HG02938 (cell line): ENCODE measurements around the gene BMPR1B.

Experiments
- ATAC-seq: cut with Tn5 transposase; IDR thresholded peaks from one replicate; pipeline ENCODE4 v1.9.1; 2021; ENCODE audit warnings: mild to moderate bottlenecking, moderate library complexity; ENCODE audit not compliant: unreplicated experiment

BMPR1B gene

DNA sequence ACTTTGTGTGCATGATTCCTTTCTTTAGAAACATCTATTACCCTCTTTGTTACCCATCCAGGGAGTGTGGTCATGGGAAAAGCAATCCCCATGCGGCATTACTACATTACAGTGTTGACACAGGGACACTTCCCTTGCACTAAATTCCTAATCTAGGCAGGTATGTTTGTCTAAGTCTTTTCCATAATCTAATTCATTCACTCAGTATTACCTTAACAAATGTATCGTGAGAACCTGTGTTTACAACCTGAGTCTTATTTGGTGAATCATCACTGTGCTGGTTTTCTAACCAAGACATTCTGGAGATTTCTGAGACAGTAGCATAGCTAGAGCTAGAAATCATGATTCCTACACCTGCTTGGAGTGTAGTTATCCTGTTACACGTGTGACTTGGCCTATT lies 326.8 kb downstream of the BMPR1B start:
- no peak for ATAC-seq

DNA sequence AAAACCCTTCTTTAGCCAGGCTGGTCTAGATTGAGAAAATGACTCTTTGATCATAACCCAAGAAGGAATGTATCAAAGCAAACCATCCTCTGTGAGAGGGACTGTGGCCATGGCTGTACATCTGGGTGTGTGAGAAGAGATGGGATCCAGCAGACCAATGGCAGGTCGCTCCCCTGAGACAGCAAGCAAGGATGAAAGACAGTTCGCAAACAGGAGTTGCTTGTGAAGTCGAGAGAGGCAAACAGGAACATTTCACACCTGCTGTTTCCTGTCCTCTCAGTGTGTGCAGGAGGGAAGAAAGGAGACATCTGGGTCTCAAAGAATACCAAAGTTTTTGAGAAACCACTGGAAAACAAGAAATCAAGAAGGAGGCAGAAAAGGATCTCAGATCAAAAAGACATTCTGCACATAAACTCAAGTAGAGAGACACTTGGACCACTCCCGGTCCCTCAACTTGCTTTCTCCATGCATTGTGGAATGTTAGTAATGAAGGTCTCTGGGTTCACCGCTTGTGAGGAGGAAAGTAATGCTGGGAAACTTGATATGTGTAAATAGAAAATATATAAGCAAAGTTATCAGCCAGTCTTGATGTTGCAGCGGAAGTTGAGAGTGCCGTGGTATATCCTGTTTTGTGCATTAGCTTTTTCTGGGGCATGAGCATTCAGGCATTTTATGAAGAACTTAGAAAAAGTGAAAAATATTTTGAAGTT lies 327.5 kb downstream of the BMPR1B start:
- ATAC-seq, result no peak

DNA sequence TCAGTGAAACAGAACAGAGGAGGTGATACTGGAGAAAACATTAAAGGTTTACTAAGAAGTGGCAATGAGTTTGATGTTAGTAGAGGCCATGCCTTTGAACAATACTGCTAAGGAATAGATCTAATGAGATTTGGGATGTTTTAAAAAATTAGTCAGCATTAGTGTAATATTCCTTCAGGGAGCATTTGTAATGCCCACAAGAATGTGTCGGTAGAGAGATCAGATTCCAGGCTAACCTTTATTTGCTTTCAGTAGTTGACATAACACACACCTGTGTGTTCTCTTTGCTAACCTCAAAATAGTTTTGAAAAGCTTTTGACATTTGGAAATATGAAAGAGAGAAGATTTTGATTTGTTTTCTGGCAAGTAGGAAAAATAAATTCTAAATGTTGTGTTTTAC lies 328.8 kb downstream of the BMPR1B start:
- ATAC-seq, result no peak

DNA sequence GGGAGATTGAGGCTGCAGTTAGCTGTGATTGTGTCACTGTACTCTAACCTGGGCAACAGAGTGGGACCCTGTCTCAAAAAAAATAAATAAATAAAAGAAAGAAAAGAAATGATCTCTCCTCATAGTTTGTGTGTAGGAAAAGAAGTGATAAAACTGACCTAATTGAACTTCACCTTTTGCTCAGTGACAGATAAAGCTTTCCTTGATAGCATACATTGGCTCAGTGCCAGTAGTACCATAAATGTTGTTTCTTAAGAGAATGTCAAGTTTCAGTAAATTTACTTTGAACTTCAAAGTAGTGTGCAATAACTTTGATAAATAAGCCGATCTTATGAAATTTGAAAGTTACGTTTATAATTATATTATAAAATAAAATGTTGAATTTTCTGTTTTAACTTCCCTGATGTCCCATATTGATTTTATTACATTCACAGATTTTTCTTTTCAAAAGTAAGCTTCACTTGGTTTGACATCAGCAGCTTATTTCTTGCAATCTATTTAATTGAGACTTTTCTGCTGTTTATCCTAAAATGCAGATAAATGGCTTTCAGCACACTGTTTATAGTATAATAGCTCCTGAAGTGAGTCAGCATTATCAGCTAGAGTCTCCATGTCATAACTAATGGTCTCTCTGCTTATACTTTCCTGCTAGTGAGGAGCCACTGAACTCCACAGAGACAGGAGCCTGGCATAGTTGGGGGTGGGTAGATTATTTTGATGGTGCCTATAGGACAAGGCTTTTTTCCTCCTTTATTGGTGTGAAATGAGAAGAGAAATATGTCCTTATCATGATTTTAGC lies 330.1 kb downstream of the BMPR1B start:
- no peak for ATAC-seq

DNA sequence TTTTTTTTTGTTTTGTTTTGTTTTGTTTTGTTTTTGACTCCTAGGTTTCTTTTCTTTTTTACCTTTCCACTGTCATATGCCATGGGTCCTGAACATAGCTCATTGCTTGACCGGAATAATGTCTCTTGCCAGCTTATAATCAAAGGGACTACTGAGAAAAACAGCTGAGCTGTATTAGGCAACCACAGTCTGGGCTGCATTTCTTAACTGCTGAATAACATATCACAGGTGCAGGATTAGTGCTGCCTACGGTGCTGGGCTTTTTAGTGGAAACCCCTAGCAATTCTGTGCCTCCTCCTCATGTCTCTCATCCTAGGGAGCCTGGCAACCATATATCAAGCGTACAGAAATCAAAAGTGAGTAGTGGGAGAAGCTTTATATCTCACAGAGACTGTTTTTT lies 333.5 kb downstream of the BMPR1B start:
- no peak for ATAC-seq

DNA sequence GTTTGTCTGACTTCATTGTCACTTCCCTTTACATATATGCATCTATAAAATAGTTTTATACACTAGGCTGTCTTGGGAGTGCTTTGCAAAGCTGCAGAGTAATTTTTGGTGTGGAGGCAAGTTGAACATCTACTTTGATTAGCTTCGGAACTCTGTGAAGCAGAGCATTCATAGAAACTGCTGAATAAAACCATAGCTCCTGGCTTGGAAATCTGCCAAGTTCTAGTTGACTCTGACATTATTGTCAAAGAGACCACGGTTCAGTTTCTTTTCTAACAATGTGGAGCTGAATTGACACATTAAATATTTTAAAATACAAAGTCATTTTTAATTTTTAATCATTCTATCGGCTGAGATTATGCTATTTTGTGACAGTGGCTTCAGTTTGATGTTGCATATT lies 335.0 kb downstream of the BMPR1B start:
- no peak for ATAC-seq

DNA sequence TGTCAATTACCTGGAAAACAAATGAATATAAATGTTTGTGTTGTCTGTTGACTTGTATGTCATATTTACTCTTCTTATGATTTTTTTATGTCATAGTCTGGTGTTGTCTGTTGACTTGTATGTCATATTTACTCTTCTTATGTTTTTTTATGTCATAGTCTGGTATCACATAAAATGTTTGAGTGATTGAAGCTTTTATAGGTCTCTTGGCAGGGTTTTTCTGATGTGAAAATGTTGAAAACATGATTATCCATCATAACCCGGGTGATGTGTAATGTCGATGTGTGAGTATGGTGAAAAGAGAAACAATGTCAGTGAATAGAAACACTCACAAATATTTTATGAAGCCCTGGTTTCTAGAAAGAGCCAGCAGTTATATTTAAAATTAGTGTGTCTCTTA lies 335.7 kb downstream of the BMPR1B start:
- no peak for ATAC-seq

DNA sequence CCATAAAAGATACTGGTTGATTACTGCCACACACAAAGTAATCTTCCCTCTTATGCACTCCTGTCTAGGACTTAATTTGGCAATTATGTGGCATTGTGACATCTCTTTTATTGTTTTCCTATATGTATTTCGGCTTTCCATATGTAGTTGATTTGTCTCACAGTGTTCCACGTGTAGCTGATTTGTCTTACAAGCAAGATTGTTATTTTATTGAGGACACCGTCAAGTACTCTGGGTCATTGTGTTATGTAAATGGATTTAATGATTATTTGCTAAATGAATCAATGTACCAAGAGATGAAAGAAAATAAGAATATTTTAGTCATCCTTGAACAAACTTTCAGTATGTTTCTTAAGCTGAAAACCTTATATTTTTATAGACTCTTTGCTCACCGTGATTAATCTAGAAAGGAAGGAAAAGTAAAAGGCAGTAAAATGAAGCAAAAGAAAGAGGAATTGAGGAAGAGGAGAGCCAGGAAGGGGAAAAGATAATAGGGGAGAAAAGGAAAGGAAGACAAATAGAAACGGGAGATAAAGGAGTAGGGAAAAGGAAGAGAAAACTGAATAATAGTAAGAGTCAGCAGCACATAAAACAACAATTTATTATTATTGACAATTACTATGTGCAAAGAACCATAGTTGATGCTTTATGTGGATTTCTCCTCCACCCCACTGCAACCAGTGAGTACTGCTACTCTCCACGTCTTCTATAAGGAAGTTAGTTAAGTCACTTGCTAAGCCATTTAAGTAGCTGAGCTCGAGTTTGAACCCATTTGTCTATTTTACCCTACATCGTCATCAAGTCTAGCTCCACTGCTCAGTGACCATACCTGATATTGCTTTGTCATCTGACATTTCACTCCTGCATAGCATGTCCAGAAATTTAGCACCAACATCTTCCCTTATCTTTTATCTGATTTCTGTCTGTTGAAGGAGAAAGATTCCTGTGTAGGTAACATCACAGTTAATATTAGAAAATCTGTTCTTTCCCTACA lies 336.5 kb downstream of the BMPR1B start:
- no peak for ATAC-seq

DNA sequence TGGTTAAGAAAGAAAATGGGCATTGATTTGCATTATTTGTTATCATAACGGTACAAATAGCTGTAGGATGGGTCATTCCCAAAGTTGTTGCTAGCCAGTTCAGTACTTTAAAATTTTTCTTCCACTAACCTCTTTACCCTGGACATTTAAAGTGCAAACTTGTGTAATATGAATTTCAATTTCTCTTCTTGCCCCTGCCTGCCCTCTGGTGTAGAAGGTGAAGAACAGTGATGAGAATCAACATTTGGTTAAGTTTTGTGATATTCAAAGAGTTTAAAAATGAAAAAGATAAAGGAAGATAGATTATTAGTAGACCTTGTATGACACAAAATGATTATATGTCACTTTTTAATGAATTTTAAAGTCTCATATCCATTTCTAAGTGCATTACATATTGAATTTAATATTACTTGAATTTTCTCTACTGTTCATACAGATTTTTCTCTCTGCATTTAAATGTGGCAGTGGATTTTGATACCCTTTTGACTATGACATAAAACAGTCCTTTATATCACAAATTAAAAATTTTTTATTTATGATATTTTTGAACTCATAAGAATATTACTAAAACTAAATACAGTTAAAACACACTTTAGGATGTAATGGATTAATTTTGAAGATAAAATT lies 337.7 kb downstream of the BMPR1B start:
- no peak for ATAC-seq

DNA sequence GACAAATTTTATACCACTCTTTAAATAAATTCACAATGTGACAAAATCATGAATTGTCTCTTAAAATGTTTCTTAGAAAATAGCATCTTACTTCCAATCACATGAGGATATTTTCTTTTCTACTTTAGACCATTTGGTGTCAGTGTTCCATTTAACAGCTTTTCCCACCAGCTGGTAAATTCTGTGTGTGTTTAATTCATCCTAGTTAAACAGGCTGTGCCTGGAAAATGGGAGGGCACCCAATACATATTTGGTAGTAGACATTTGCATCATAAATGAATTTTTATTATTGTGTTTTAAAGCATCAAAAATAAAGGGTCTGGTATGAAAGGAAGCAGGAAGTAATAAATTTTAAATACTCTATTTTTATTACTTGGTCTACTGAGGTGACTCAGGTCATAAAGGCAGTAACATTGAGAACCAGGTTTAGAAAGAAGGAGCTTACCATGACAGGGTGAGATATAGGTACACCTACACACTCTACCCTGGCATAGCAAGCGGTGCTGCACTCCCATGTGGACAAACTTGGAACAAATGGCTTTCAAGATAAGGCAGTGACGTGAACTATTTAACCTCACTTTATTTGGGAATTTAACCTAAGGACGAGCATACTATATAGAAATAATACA lies 344.5 kb downstream of the BMPR1B start:
- ATAC-seq, result no peak

DNA sequence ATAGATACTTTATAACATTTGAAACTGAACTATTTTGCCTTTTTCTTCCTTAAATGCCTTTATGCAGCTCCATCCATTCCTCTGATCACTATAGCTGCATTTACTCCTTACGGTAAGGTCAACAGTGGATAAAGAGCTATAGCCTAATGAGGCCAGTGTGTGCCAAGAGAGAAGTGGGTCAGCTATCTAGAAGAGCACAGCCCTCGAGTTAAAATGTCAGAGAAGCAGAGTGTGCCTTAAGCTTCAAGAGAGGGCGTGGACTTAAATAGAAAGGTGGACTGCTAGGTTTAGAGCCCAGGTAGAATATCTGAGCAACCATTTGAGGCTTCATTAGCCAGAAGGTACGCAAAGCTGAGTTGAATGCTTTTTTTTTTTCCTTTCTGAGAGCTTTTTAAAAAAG lies 347.4 kb downstream of the BMPR1B start:
- no peak for ATAC-seq

DNA sequence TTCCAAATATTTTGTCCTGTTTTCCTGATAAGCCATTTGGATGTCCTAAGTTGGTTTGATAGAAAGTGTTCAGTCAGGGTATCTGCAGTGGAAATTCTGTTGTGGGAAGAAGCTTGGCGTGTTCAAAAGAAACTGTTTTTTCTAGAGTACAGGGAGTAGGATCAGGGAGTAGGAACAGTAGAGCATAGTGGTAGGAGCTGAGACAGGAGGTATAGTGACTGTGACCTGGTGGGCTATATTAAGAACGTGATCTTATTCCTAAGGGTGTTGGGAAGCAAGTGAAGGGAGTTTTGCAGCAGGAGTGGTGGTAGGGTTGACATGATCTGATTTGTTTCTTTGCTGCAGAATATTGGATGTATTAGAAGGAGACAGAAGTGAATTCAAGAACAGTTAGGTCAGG lies 348.2 kb downstream of the BMPR1B start:
- no peak for ATAC-seq

DNA sequence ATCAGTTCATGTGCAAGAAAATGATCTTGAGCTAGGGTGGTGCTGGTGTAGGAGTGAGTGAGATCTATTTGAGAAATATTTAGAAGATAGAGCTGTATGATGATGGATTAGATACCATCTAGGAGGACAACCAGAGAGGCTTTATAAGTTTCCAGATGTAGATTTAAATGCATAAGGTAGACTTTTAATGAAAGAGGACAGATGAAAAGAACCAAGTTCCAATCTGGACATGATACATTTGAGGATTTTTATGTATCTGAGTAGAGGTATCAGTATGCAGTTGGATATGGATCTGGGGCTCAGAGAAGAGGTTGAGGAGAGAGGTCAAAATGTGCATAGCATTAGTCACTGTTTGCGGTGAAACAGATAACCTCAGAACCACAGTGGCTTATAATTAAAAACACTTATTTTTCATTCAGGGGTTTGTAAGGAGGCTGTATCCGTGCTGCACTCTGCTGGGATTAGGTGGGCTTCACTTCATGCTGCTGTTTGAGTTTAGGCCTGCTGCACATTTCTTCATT lies 348.7 kb downstream of the BMPR1B start:
- ATAC-seq, result no peak

DNA sequence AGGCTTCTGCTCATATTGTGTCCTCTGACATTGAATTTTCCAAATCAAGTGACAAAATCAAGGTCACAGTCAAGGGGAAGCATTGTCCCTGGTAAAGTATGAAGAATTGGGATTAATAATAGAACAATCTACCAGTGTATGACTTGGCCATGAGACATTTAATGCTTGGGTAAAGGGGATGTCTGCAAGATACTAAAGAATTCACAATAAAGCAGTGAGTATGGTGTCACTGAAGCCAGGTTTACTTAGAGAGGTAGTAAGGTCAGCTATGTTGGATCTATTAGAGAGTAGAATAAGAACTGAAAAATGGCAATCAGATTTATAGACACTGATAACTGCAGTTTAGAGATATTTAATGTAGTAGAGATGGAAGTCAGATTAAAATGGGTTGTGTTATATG lies 349.2 kb downstream of the BMPR1B start:
- no peak for ATAC-seq

DNA sequence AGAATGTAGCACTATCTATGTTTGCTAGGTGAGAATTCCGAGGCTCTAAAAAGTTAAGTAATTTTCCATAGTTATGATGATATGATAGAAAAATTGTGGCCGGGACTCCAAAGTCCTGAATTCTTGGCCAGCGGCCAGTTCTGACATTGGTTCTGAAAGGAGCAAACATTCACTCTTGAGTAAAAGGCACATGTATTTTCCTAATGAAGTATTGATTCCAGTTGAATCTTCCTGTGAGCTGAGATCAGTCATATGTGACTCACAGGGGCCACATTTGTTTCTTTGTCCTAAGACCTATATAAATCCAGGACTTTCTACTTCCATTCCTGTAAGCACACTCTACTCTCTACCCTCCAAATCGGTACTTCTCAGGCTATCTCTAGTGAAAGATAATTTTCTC lies 349.9 kb downstream of the BMPR1B start:
- no peak for ATAC-seq

DNA sequence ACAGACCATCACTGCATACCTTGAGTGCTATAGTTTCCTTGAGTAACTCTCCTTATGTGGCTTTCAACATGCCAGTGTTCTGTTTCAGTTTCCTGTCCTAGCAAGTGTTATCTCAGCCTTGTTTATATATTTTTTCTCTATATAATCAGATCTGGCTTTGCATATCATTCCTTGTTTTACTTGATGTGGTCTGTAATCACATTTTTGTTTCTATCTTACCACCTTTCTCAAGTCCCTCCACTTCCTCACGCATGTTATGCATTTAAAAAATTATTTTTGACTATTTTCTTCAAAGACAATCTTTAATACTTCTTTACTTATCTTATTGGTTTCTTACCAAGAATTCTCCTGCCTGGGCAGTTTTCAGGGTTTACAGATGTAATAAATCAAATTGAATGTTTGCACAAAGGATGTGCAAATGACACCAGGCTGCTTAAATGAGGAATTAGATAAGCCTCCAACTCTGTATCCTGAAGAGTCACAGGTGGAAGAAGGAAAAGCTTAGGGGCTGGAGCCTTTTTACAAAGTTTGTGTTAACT lies 351.2 kb downstream of the BMPR1B start:
- ATAC-seq, result no peak

DNA sequence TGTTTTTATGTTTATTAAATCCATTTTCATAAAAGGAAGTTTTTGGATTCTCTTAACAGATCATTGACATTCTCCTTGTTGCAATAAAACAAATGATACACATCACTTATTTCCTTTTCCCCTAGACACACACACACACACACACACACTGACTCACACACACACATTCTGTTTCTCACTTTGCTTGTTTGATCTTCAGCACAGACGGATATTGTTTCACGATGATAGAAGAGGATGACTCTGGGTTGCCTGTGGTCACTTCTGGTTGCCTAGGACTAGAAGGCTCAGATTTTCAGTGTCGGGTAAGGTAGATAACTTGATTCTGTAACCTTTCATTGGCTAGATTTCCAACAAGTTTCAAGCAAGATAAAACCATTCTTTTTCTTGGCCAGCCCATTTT lies 356.8 kb downstream of the BMPR1B start:
- ATAC-seq, result no peak

DNA sequence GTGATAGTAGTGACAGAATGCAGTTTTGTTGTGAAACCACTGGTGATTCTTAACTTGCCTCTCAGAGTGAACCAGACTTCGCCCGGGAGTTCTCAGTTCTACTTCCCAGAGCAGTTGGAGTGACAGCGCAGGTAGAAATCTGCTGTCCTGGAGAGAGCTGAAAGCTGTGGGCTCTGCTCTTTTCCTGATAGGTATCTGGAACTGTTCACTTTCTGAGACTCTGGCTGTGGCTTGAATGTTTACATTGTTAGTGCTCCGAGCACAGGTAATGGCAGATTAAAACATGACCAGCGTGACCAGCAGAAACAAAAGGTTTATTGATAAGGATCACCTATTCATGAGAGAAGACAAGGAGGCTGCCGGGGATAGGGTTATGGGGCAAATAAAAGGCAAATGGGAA lies 360.7 kb downstream of the BMPR1B start:
- no peak for ATAC-seq

DNA sequence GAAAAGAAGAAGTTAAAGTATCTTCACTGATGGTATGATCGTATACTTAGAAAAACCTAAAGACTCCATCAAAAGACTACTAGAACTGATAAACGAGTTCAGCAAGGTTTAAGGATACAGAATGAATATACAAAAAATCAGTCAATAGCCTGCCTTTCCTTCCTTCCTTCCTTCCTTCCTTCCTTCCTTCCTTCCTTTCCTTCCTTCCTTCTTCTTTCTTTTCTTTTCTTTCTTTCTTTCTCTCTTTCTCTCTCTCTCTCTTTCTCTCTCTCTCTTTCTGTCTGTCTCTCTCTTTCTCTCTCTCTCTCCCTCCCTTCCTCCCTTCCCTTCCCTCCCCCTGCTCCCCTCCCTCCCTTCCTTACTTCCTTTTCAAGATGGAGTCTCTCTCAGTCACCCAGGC lies 362.7 kb downstream of the BMPR1B start:
- ATAC-seq, result no peak

DNA sequence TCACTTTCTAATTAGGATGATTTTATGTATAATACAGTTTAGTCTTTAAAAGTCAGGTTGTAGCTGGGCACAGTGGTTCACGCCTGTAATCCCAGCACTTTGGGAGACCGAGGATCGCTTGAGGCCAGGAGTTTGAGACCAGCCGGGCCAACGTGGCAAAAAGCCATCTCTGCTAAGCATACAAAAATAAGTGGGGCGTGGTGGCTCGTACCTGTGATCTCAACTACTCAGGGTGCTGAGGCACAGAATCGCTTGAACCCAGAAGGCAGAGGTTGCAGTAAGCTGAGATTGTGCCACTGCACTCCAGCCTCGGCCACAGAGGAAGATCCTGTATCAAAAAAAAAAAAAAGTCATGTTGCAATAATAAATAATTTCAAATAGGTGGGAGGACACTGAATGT lies 364.2 kb downstream of the BMPR1B start:
- ATAC-seq, result no peak
